Tibial nerve (tissue), 4 donors: ENCODE results near the gene NAA60. TPM values are rescaled to one million over a fixed set of nuclear protein-coding genes. Genes with fewer than 3 reads are reported as not detected.

ENCODE experiments used
- DNase-seq, 2 donors: peaks; one replicate each; pipeline ENCODE4 v3.0.0-alpha.2; 2019; ENCODE audit warnings: low spot score in 2 of 2
- H3K27ac ChIP-seq, 4 donors: fragments of 200-600 bp; sonication (generic) in 3 of 4; one replicate each; pipeline ENCODE4 v1.5.1; 2017 to 2019; ENCODE audit warnings: mild to moderate bottlenecking in 1 of 4
- H3K27me3 ChIP-seq, 2 donors: fragments of 200-600 bp; sonication (generic) in 1 of 2; one replicate each; pipeline versions ENCODE4 v1.5.1 to v1.6.0; 2017 to 2019
- H3K36me3 ChIP-seq, 3 donors: fragments of 200-600 bp; sonication (generic); one replicate each; pipeline ENCODE4 v1.5.1; 2018 to 2019
- H3K4me1 ChIP-seq, 4 donors: fragments of 200-600 bp; sonication (generic) in 3 of 4; one replicate each; pipeline ENCODE4 v1.5.1; 2017 to 2019
- H3K4me3 ChIP-seq, 4 donors: fragments of 200-600 bp; sonication (generic) in 3 of 4; one replicate each; pipeline ENCODE4 v1.5.1; 2017 to 2019; ENCODE audit warnings: mild to moderate bottlenecking in 1 of 4, moderate library complexity in 1 of 4
- H3K9me3 ChIP-seq, 4 donors: fragments of 200-600 bp; sonication (generic) in 3 of 4; one replicate each; pipeline ENCODE4 v1.5.1; 2017 to 2019
- CTCF ChIP-seq, 5 experiments: fragments of 200-600 bp in 3 of 5; fragments of 450-650 bp in 2 of 5; sonication (generic) in 3 of 5; IDR thresholded peaks; one replicate each; pipeline ENCODE4 v1.5.1; 2016 to 2019; ENCODE audit warnings: antibody characterized with exemption in 5 of 5, mild to moderate bottlenecking in 3 of 5, moderate library complexity in 2 of 5
- EP300 ChIP-seq, 2 donors: sonication (generic); formaldehyde crosslinking; IDR thresholded peaks; one replicate each; pipeline ENCODE4 v1.6.1; 2017; ENCODE audit warnings: antibody characterized with exemption in 2 of 2, mild to moderate bottlenecking in 1 of 2
- POLR2A ChIP-seq, 2 donors: fragments of 450-650 bp; IDR thresholded peaks; one replicate each; pipeline ENCODE4 v1.6.1; 2017; ENCODE audit warnings: antibody characterized with exemption in 2 of 2, mild to moderate bottlenecking in 2 of 2, moderate library complexity in 2 of 2
- WGBS, 2 donors: methylation state at CpG; one replicate each; pipeline ENCODE4 v1.1.5; 2018; 5-methylcytosine and 5-hydroxymethylcytosine counted together
- total RNA-seq, 4 donors: library from RNA; depleted of rRNA; stranded (reverse); fragments of >200 nt; gene quantifications; one replicate each; pipeline ENCODE4 v1.1.0, GENCODE V29; 2016

The NAA60 gene
- total RNA-seq, 4 donors from 2014 or later = 27.6 to 37.8 (median 28.0) TPM

- Histone ChIP-seq H3K27me3 (no peaks in the 10 kb centered on the region), H3K4me1 (peaks cover 0 to 67% (median 38%) of the 10 kb centered on the region in 4 donors), H3K9me3 (no peaks in the 10 kb centered on the region), H3K4me3 (peak overlapping the region; percentile 65 to 96 (median 74)), H3K36me3 (no peaks in the 10 kb centered on the region), H3K27ac (peak overlapping the region; percentile 91 to 96 (median 94))
- 0 to 1% methylated on average over 14 to 31 of the region's 47 CpGs for WGBS, 2 donors
- TF ChIP-seq POLR2A (IDR thresholded peaks at IDR 0.05) (no peak), EP300 (IDR thresholded peaks at IDR 0.05) (no peak), CTCF (IDR thresholded peaks at IDR 0.05) (no peak)
- no peak for DNase-seq
Measured at GRCh38 chr16:3458278-3458851, 14.9 kb downstream of the NAA60 start.

GRCh38 chr16:3458852-3459361 is 15.4 kb downstream of the NAA60 start:
- H3K27me3 ChIP-seq = no peaks in the 10 kb centered on the region
- no peak for DNase-seq
- 3 to 6% methylated on average over 10 of the region's 10 CpGs for WGBS, 2 donors
- peaks cover 0 to 69% (median 38%) of the 10 kb centered on the region in 4 donors for H3K4me1 ChIP-seq
- peak overlapping the region; percentile 65 to 96 (median 74) for H3K4me3 ChIP-seq
- H3K27ac ChIP-seq = peak overlapping the region; percentile 91 to 96 (median 94)
- H3K36me3 ChIP-seq = no peaks in the 10 kb centered on the region
- no peaks in the 10 kb centered on the region for H3K9me3 ChIP-seq
- TF ChIP-seq POLR2A (IDR thresholded peaks at IDR 0.05) = no peak
- TF ChIP-seq CTCF (IDR thresholded peaks at IDR 0.05) = no peak

- 61 to 62% methylated on average over 9 of the region's 9 CpGs for WGBS, 2 donors
- Histone ChIP-seq H3K9me3 (no peaks in the 10 kb centered on the region), H3K27ac (peak overlapping the region in 3 of 4 donors; percentile 91 to 96 (median 93)), H3K36me3 (no peaks in the 10 kb centered on the region), H3K27me3 (no peaks in the 10 kb centered on the region), H3K4me1 (peaks cover 0 to 76% (median 38%) of the 10 kb centered on the region in 4 donors), H3K4me3 (peak overlapping the region in 1 of 4 donors; percentile 96)
- TF ChIP-seq EP300 (IDR thresholded peaks at IDR 0.05) (no peak), POLR2A (IDR thresholded peaks at IDR 0.05) (no peak), CTCF (IDR thresholded peaks at IDR 0.05) (no peak)
- DNase-seq = no peak
Measured at GRCh38 chr16:3459401-3460090, 16.1 kb downstream of the NAA60 start.

- TF ChIP-seq EP300 (IDR thresholded peaks at IDR 0.05) (no peak), CTCF (IDR thresholded peaks at IDR 0.05) (no peak), POLR2A (IDR thresholded peaks at IDR 0.05) (no peak)
- Histone ChIP-seq H3K27ac (peak overlapping the region in 1 of 4 donors; percentile 32), H3K27me3 (no peaks in the 10 kb centered on the region), H3K36me3 (no peaks in the 10 kb centered on the region), H3K4me3 (no peak overlapping the region), H3K9me3 (no peaks in the 10 kb centered on the region), H3K4me1 (peaks cover 0 to 79% (median 38%) of the 10 kb centered on the region in 4 donors)
- no peak for DNase-seq
- WGBS, 2 donors = 87% methylated on average over 7 of the region's 7 CpGs
Measured at GRCh38 chr16:3460121-3460520, 16.6 kb downstream of the NAA60 start.

GRCh38 chr16:3460585-3460984 is 17.1 kb downstream of the NAA60 start:
- H3K9me3 ChIP-seq = no peaks in the 10 kb centered on the region
- H3K27ac ChIP-seq = peak overlapping the region in 1 of 4 donors; percentile 32
- H3K4me1 ChIP-seq = peaks cover 0 to 80% (median 38%) of the 10 kb centered on the region in 4 donors
- 71% methylated on average over 8 of the region's 8 CpGs for WGBS, 2 donors
- H3K4me3 ChIP-seq = no peak overlapping the region
- H3K27me3 ChIP-seq = no peaks in the 10 kb centered on the region
- DNase-seq = no peak
- peaks cover 0 to 3% (median 0%) of the 10 kb centered on the region in 3 donors for H3K36me3 ChIP-seq
- TF ChIP-seq EP300 (IDR thresholded peaks at IDR 0.05) (no peak), CTCF (IDR thresholded peaks at IDR 0.05) (no peak), POLR2A (IDR thresholded peaks at IDR 0.05) (no peak)
